ENCODE results near the gene TMEM178B.

DNA sequence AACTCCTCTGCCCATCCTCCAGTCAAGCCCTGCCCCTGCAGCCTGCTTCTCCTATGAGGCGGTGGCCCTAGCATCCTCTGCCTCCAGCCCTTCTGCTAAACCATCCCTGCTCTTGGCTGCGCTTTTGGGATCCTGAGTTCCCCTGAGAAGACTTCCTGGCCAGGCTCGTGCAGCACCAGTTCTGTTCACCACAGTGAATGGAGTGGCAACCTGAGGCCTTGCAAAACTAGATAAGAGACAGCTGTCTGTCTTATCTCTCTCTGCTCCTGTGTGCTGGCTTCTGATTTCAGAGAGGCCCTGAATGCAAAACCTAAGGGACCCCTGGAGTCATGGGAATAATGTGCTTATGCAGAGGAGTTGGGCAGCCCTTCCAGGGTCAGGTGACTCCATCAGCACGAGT is 119.2 kb downstream of the TMEM178B start:
- TF ChIP-seq EZH2 (IDR thresholded peaks at IDR 0.05; ENCODE audit: borderline replicate concordance, low read length), result no peak
- TF ChIP-seq, protein P1, sequence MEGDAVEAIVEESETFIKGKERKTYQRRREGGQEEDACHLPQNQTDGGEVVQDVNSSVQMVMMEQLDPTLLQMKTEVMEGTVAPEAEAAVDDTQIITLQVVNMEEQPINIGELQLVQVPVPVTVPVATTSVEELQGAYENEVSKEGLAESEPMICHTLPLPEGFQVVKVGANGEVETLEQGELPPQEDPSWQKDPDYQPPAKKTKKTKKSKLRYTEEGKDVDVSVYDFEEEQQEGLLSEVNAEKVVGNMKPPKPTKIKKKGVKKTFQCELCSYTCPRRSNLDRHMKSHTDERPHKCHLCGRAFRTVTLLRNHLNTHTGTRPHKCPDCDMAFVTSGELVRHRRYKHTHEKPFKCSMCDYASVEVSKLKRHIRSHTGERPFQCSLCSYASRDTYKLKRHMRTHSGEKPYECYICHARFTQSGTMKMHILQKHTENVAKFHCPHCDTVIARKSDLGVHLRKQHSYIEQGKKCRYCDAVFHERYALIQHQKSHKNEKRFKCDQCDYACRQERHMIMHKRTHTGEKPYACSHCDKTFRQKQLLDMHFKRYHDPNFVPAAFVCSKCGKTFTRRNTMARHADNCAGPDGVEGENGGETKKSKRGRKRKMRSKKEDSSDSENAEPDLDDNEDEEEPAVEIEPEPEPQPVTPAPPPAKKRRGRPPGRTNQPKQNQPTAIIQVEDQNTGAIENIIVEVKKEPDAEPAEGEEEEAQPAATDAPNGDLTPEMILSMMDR (conservative IDR thresholded peaks at IDR 0.05 in 1 of 2, IDR thresholded peaks at IDR 0.05 in 1 of 2; ENCODE audit: extremely low read depth in 1 of 2, insufficient read depth in 1 of 2, low read depth in 1 of 2, low read length in 2 of 2), result no peak
